Measurements from ENCODE around the gene PACSIN2. TPM values are rescaled to one million over a fixed set of nuclear protein-coding genes. Genes with fewer than 3 reads are reported as not detected.
A peak's percentile ranks its signal among the peaks of the same experiment; 100 is the strongest.

Gene PACSIN2
- total RNA-seq, 1 donor: 35.2 TPM

- no peak overlapping the region for H3K4me3 ChIP-seq (ENCODE audit: low read depth, low read length)
- peak; percentile 74 for DNase-seq (ENCODE audit: low read depth)
- TF ChIP-seq, protein P1, sequence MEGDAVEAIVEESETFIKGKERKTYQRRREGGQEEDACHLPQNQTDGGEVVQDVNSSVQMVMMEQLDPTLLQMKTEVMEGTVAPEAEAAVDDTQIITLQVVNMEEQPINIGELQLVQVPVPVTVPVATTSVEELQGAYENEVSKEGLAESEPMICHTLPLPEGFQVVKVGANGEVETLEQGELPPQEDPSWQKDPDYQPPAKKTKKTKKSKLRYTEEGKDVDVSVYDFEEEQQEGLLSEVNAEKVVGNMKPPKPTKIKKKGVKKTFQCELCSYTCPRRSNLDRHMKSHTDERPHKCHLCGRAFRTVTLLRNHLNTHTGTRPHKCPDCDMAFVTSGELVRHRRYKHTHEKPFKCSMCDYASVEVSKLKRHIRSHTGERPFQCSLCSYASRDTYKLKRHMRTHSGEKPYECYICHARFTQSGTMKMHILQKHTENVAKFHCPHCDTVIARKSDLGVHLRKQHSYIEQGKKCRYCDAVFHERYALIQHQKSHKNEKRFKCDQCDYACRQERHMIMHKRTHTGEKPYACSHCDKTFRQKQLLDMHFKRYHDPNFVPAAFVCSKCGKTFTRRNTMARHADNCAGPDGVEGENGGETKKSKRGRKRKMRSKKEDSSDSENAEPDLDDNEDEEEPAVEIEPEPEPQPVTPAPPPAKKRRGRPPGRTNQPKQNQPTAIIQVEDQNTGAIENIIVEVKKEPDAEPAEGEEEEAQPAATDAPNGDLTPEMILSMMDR (IDR thresholded peaks at IDR 0.05; ENCODE audit: insufficient read depth, low read length): no peak
Observed at GRCh38 chr22:42863349-42863961, 151.5 kb downstream of the PACSIN2 start.

DNA sequence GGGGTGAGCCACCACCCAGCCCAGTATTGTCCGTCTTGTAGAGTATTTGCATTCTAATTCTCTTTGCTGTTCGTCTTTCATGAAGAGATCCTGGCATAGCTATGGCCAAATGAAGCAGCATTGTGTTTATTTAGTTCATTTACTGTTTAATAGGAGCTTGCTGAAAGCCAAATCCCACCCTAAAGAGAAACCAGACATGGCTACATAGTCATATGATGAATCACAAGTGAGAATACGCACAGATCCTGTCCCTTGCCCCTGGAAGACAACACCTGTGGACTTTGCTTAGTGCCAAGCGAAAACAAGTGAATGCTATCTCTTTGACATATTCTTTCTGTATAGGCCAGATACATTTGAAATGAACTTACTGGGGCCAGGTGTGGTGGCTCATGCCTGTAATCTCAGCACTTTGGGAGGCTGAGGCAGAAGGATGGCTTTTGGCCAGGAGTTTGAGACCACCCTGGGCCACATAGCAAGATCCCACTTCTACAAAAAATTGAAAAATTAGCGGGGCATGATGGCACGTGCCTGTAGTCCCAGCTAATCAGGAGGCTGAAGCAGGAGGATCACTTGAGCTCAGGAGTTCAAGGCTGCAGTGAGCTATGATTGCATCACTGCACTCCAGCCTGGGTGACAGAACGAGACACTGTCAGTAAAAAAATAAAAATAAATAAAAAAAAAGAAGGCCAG lies 152.8 kb downstream of the PACSIN2 start:
- DNase-seq (ENCODE audit: low read depth): peak; percentile 9
- TF ChIP-seq, protein P1 (IDR thresholded peaks at IDR 0.05; ENCODE audit: insufficient read depth, low read length): no peak
- H3K4me3 ChIP-seq (ENCODE audit: low read depth, low read length): no peak overlapping the region

DNA sequence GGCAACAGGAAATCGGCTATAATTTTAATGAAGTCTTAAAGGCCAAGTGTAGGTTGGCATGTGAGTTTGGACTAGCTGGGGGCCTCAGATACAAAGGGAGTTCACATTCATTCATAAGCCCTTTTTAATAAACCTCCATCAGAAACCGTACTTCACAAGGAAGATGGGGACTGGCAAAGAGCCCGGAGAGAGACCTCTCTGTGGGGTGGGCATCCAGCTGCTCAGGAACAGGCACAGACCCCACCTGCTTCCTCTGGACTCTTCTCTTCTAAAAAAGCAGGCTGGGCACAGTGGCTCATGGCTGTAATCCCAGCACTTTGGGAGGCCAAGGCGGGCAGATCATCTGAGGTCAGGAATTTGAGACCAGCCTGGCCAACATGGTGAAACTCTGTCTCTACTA lies 154.0 kb downstream of the PACSIN2 start:
- no peak overlapping the region for H3K4me3 ChIP-seq (ENCODE audit: low read depth, low read length)
- TF ChIP-seq, protein P1 (IDR thresholded peaks at IDR 0.05; ENCODE audit: insufficient read depth, low read length): no peak
- DNase-seq (ENCODE audit: low read depth): no peak

GRCh38 chr22:42857845-42858481 lies 157.0 kb downstream of the PACSIN2 start:
- DNase-seq (ENCODE audit: low read depth): peak; percentile 12
- TF ChIP-seq, protein P1 (IDR thresholded peaks at IDR 0.05; ENCODE audit: insufficient read depth, low read length): no peak

DNA sequence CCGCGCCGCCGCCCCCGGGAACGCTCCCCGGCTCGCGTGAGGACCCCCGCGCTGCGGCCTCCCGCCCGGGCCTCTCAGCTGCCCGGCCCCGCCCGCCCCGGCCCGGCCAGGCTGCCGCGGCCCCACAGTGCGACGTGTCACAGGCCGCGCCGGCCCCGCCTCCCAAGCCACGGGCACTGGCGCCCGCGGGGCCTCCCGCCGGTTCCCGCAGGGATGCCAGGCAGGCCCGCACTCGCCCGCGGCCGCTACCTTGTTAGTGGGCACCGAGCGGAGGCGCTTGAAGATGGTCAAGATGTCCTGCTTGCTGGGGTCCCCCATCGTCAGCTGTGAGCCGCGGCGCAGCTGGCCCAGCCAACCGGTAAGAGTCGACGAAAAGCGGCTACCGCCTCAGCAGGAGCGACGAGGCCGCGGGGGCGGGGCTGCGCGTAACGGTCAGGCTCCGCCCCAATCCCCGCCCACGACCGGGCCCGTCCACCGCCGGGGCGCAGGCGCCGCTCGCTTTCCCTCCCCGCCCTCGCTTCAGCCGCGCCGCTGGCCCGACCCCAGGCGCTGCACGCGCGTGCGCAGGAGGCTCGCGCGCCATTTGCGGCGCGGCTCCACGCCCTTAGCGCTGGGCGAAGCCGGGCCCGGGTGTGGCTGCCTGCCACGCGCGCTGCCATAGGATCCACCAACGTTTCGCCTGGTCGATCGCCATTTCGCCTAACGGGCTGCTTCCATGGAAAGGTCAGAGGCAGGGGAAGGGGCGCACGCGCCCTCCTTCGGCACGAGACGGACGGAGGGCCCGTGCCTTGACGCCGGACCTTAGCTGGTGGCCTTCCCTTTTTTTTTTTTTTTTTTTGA lies 157.9 kb downstream of the PACSIN2 start, which contains the start of gene ARFGAP3:
Gene ARFGAP3 (minus strand): TSS at position 409 of the 840 bp plus-strand sequence. CDS start 91 bp downstream, at position 318.
- peak within 1 kb of the TSS; percentile 94 for H3K4me3 ChIP-seq (ENCODE audit: low read depth, low read length)
- TF ChIP-seq, protein P1 (IDR thresholded peaks at IDR 0.05; ENCODE audit: insufficient read depth, low read length): no peak
- DNase-seq (ENCODE audit: low read depth): peak; percentile 89

More at GRCh38 chr22:42857845-42858481, 157.0 kb downstream of the PACSIN2 start:
- no peak overlapping the region for H3K4me3 ChIP-seq (ENCODE audit: low read depth, low read length)

DNA sequence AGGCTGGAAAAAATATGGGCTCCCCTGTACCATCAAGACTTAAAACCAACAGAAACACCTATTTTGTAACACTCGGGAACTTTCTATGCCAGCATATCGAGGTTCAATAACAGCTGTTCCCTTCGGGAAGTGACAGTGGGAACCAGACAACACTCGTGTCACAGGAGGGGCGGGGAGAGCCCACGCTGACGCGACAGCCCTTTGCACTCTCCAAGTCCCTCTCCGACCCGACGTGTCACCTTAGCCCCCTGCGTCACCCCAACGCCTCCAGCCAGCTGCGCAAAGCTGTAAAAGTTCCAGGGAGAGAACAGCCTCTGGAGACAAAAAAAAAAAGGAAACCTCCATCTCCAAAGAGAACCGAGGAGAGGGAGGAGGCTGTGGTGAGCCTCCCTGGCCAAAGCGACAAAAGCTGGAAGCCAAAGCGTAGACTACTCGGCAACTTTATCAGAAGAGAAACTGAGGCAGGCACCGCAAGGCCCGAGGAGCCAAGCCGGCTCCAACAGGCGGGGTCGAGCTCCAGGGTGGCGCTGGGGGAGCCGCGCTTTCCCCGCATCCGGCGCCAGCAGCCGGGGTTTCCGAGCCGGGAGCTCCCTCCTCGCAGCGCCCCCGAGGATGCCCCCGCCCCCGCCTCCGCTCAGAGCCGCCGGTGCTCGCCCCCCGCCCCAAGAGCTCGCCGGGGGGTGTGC lies 158.6 kb downstream of the PACSIN2 start:
- peak; percentile 28 for DNase-seq (ENCODE audit: low read depth)
- TF ChIP-seq, protein P1 (IDR thresholded peaks at IDR 0.05; ENCODE audit: insufficient read depth, low read length): no peak
- H3K4me3 ChIP-seq (ENCODE audit: low read depth, low read length): peak overlapping the region; percentile 94
